ENCODE results near the gene APEH. TPM values are rescaled to one million over a fixed set of nuclear protein-coding genes. Genes with fewer than 3 reads are reported as not detected.
A peak's percentile ranks its signal among the peaks of the same experiment; 100 is the strongest.

The APEH gene
- total and polyA plus RNA-seq, 2 experiments from 2014 or later, result 170 to 264 TPM

DNA sequence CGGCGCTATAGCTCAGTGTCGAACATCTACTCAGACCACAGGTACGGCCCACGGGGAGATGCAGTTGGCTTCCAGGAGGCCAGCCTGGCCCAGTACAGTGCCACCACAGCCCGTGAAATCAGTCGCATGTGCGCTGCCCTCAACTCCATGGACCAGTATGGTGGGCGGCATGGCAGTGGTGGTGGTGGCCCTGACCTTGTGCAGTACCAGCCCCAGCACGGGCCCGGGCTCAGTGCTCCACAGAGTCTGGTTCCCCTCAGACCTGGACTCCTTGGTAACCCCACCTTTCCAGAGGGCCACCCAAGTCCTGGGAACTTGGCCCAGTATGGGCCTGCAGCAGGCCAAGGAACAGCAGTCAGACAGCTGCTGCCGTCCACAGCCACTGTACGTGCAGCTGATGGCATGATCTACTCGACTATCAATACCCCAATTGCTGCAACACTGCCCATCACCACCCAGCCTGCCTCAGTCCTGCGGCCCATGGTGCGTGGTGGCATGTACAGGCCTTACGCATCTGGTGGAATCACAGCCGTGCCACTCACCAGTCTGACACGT is 18.3 kb upstream of the APEH start (continued):
- TF ChIP-seq, protein P1, sequence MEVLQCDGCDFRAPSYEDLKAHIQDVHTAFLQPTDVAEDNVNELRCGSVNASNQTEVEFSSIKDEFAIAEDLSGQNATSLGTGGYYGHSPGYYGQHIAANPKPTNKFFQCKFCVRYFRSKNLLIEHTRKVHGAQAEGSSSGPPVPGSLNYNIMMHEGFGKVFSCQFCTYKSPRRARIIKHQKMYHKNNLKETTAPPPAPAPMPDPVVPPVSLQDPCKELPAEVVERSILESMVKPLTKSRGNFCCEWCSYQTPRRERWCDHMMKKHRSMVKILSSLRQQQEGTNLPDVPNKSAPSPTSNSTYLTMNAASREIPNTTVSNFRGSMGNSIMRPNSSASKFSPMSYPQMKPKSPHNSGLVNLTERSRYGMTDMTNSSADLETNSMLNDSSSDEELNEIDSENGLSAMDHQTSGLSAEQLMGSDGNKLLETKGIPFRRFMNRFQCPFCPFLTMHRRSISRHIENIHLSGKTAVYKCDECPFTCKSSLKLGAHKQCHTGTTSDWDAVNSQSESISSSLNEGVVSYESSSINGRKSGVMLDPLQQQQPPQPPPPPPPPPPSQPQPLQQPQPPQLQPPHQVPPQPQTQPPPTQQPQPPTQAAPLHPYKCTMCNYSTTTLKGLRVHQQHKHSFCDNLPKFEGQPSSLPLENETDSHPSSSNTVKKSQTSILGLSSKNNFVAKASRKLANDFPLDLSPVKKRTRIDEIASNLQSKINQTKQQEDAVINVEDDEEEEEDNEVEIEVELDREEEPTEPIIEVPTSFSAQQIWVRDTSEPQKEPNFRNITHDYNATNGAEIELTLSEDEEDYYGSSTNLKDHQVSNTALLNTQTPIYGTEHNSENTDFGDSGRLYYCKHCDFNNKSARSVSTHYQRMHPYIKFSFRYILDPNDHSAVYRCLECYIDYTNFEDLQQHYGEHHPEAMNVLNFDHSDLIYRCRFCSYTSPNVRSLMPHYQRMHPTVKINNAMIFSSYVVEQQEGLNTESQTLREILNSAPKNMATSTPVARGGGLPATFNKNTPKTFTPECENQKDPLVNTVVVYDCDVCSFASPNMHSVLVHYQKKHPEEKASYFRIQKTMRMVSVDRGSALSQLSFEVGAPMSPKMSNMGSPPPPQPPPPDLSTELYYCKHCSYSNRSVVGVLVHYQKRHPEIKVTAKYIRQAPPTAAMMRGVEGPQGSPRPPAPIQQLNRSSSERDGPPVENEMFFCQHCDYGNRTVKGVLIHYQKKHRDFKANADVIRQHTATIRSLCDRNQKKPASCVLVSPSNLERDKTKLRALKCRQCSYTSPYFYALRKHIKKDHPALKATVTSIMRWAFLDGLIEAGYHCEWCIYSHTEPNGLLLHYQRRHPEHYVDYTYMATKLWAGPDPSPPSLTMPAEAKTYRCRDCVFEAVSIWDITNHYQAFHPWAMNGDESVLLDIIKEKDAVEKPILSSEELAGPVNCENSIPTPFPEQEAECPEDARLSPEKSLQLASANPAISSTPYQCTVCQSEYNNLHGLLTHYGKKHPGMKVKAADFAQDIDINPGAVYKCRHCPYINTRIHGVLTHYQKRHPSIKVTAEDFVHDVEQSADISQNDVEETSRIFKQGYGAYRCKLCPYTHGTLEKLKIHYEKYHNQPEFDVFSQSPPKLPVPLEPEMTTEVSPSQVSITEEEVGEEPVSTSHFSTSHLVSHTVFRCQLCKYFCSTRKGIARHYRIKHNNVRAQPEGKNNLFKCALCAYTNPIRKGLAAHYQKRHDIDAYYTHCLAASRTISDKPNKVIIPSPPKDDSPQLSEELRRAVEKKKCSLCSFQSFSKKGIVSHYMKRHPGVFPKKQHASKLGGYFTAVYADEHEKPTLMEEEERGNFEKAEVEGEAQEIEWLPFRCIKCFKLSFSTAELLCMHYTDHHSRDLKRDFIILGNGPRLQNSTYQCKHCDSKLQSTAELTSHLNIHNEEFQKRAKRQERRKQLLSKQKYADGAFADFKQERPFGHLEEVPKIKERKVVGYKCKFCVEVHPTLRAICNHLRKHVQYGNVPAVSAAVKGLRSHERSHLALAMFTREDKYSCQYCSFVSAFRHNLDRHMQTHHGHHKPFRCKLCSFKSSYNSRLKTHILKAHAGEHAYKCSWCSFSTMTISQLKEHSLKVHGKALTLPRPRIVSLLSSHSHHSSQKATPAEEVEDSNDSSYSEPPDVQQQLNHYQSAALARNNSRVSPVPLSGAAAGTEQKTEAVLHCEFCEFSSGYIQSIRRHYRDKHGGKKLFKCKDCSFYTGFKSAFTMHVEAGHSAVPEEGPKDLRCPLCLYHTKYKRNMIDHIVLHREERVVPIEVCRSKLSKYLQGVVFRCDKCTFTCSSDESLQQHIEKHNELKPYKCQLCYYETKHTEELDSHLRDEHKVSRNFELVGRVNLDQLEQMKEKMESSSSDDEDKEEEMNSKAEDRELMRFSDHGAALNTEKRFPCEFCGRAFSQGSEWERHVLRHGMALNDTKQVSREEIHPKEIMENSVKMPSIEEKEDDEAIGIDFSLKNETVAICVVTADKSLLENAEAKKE (CRISPR knock-in tag; IDR thresholded peaks at IDR 0.05), result no peak
- no peak for TF ChIP-seq ZNF331 (CRISPR knock-in tag; IDR thresholded peaks at IDR 0.05; ENCODE audit: low read depth)
- TF ChIP-seq STAT1 (IDR thresholded peaks at IDR 0.05; ENCODE audit: unreplicated experiment), result no peak
- TF ChIP-seq JUNB (IDR thresholded peaks at IDR 0.05; ENCODE audit: unreplicated experiment), result no peak
- no peak for TF ChIP-seq EZH2 (IDR thresholded peaks at IDR 0.05; ENCODE audit: low read depth, unreplicated experiment)
- TF ChIP-seq ZNF114 (CRISPR knock-in tag; IDR thresholded peaks at IDR 0.05), result no peak
- TF ChIP-seq CREB1 (CRISPR knock-in tag; IDR thresholded peaks at IDR 0.05; ENCODE audit: low read depth), result no peak

DNA sequence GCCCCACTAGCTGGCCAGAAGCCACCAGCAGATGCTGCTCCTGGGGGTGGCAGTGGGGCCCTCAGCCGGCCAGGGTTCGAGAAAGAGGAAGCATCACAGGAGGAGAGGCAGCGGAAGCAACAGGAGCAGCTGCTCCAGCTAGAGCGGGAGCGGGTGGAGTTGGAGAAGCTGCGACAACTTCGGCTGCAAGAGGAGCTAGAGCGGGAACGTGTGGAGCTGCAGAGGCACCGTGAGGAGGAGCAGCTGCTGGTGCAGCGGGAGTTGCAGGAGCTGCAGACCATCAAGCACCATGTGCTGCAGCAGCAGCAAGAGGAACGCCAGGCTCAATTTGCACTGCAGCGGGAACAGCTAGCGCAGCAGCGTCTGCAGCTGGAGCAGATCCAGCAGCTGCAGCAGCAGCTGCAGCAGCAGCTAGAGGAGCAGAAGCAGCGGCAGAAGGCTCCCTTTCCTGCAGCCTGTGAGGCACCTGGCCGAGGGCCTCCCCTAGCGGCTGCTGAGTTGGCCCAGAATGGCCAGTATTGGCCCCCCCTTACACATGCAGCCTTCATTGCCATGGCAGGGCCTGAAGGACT is 17.5 kb upstream of the APEH start:
- Histone ChIP-seq H3K27ac (ENCODE audit: low read depth) (no peak overlapping the region), H3K27me3 (ENCODE audit: insufficient read depth) (no peaks in the 10 kb centered on the region), H3K9me2 (ENCODE audit: insufficient read depth) (no peaks in the 10 kb centered on the region), H3K36me3 (ENCODE audit: insufficient read depth) (no peaks in the 10 kb centered on the region), H3K79me2 (replicated peaks; ENCODE audit: insufficient read depth) (no peaks in the 10 kb centered on the region), H4K20me1 (replicated peaks; ENCODE audit: insufficient read depth) (no peaks in the 10 kb centered on the region), H3F3A (replicated peaks; ENCODE audit: low read depth) (no peaks in the 10 kb centered on the region), H3K4me3 (no peak overlapping the region), H3K4me1 (ENCODE audit: insufficient read depth) (no peaks in the 10 kb centered on the region), H3K4me2 (no peak overlapping the region), H2AFZ (no peak overlapping the region)
- H3K4me1 Mint-ChIP-seq, result no peaks in the 10 kb centered on the region; the same call in 2 of the 3 replicates
- H3K36me3 Mint-ChIP-seq (ENCODE audit: low read depth), result no peaks in the 10 kb centered on the region
- no peaks in the 10 kb centered on the region for H3K9me3 Mint-ChIP-seq
- no peak overlapping the region for H3K4me3 Mint-ChIP-seq
- TF ChIP-seq, protein P2, sequence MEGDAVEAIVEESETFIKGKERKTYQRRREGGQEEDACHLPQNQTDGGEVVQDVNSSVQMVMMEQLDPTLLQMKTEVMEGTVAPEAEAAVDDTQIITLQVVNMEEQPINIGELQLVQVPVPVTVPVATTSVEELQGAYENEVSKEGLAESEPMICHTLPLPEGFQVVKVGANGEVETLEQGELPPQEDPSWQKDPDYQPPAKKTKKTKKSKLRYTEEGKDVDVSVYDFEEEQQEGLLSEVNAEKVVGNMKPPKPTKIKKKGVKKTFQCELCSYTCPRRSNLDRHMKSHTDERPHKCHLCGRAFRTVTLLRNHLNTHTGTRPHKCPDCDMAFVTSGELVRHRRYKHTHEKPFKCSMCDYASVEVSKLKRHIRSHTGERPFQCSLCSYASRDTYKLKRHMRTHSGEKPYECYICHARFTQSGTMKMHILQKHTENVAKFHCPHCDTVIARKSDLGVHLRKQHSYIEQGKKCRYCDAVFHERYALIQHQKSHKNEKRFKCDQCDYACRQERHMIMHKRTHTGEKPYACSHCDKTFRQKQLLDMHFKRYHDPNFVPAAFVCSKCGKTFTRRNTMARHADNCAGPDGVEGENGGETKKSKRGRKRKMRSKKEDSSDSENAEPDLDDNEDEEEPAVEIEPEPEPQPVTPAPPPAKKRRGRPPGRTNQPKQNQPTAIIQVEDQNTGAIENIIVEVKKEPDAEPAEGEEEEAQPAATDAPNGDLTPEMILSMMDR (conservative IDR thresholded peaks at IDR 0.05; ENCODE audit: low read depth in 2 of 2), result peak in 1 of 2 experiments; percentile 36; a peak in 2 of 4 replicates
- TF ChIP-seq EZH2 (IDR thresholded peaks at IDR 0.05; ENCODE audit: low read depth, unreplicated experiment), result no peak
- ATAC-seq (peak; percentile 17; the same call in 1 of the 3 replicates), DNase-seq (ENCODE audit: low spot score) (no peak)
- peaks cover 20% of the 10 kb centered on the region for H3K27me3 Mint-ChIP-seq (ENCODE audit: insufficient read depth, low read depth, poor library complexity)
- no peak overlapping the region for H3K27ac Mint-ChIP-seq

Data from GM23338 (cell line).